ENCODE results near the gene PTGFRN.

Gene PTGFRN

DNA sequence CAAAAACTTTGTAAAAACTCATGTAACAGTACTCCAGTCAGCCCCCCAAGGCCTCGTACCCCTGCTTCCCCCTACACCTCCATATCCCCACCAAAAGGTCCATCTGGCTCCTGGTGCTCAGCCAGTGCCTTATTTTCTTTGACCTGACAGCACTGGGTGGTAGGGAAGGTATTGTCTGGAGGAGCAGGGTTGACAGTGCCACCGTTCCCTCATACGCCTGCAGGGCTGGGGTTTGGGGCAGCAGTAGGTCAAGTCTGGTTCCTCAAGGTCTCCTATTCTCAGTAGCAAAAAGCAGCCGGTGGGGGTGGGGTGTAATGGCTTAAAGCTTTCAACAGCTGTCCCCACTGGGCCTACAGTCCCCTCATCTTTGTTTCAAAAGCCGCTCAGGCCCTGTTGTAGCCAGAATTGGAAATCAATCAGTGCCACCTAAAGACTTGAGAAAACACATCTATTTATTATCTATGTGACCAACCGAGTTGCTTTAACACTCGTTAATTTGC, 125.1 kb downstream of the PTGFRN start:
- no peak for DNase-seq (ENCODE audit: low spot score)

DNA sequence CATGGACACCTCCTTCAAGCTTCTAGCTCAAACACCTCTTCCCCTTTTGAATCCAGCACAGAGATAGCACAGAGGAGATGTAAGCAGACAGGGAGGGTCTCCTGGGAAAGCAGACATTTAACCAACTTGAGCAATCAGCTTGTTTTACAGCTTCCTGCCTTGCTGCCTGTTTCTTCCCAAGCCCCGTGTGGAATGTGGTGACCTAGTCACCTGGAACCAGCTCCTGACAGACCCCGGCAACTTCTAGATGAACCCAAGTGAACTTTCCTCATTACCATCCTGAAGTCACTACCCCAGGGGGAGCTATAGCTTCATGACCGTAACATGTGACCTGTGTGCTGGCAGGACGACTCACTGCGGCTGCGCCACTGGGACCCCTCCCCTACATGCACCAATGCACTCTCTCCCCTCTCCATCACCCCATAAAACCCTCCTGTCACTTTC, 126.3 kb downstream of the PTGFRN start:
- no peak for DNase-seq (ENCODE audit: low spot score)

DNA sequence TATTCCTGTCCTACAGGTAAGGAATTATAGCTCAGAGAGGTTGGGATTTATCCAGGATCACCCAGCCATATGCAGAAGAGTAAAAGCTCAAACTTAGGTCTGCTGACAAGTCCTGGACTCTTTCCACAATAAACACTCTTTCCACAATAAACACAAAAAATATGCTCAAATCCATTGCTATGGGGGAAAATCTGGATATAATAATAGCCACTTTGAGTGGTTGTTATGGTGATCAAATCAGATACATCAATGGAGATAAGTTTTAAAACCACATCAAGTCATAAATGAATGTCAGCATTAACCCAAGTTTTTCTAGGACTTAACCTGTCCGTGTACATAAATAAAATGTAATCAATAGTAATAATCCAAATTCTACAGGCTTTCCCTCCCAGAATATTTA, 128.1 kb downstream of the PTGFRN start:
- DNase-seq (ENCODE audit: low spot score), result no peak

DNA sequence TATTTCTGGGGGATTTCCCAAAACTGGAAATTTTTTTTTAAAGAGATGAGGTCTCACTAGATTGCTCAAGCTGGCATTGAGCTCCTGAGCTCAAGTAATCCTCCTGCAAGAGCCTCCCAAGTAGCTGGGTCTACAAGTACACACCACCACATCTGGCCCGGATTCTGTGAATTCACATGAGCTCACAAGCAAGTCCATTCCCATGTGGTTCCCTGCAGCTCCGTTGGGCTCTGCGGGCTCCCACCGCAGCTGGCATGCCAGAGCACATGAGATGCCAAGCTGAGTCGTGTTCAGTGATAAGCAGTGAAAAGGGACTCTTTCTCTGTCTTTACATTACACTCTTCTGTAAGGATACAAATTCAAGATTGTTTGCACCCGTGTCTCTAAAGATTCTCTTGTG, 128.5 kb downstream of the PTGFRN start:
- no peak for DNase-seq (ENCODE audit: low spot score)

Data from RKO (cell line).